ENCODE measurements around the gene RBMS3. TPM values are rescaled to one million over a fixed set of nuclear protein-coding genes. Genes with fewer than 3 reads are reported as not detected.

The RBMS3 gene
- total RNA-seq, 2 experiments from 2014 or later: 1.0 TPM; not detected in 1

- H3K79me2 ChIP-seq (ENCODE audit: insufficient read depth, low read depth, low read length): no peaks in the 10 kb centered on the region
- H3K4me1 ChIP-seq (ENCODE audit: insufficient read depth, low read length, poor library complexity, severe bottlenecking): no peaks in the 10 kb centered on the region
- no peaks in the 10 kb centered on the region for H3K9me3 ChIP-seq (ENCODE audit: low read length)
- no peaks in the 10 kb centered on the region for H4K20me1 ChIP-seq (ENCODE audit: insufficient read depth, low read length)
- no peak overlapping the region for H3K27ac ChIP-seq (ENCODE audit: low read depth, low read length, poor library complexity, severe bottlenecking)
- BruUV-seq (replicated peaks): no TSS peak
- ChIA-PET CTCF (ENCODE audit: unreplicated experiment) (no interaction called here), POLR2A (interaction anchor here (0.6 to 0.7 kb wide), 2 partner anchors 142 to 1460 kb away, joined by 3 to 4 read pairs; no protein-coding TSS in a partner anchor)
- H3K36me3 ChIP-seq (ENCODE audit: insufficient read depth, low read length): no peaks in the 10 kb centered on the region
- no peak for TF ChIP-seq CTCF (conservative IDR thresholded peaks at IDR 0.05; ENCODE audit: low read length)
- no peak for TF ChIP-seq EZH2phosphoT487 (IDR thresholded peaks at IDR 0.05; ENCODE audit: borderline replicate concordance, low read depth, low read length)
- no peak overlapping the region for H2AFZ ChIP-seq (ENCODE audit: low read length)
- H3K4me2 ChIP-seq (ENCODE audit: low read length): no peak overlapping the region
- no peak overlapping the region for H3K4me3 ChIP-seq (ENCODE audit: low read depth, low read length, poor library complexity, severe bottlenecking)
- H3K9me2 ChIP-seq (ENCODE audit: insufficient read depth, low read length): no peaks in the 10 kb centered on the region
- DNase-seq (ENCODE audit: low spot score): no peak
- intact Hi-C loops (cut with micrococcal nuclease; ENCODE audit: unreplicated experiment): no loop called here
Measured at GRCh38 chr3:29255854-29256696, 24.8 kb upstream of the RBMS3 start.

GRCh38 chr3:29258161-29258560 is 22.7 kb upstream of the RBMS3 start:
- ChIA-PET POLR2A (no interaction called here), CTCF (ENCODE audit: unreplicated experiment) (no interaction called here)
- no peak overlapping the region for H3K27ac ChIP-seq (ENCODE audit: low read depth, low read length, poor library complexity, severe bottlenecking)
- intact Hi-C loops (cut with micrococcal nuclease; ENCODE audit: unreplicated experiment): no loop called here
- no peaks in the 10 kb centered on the region for H3K36me3 ChIP-seq (ENCODE audit: insufficient read depth, low read length)
- no peaks in the 10 kb centered on the region for H3K9me3 ChIP-seq (ENCODE audit: low read length)
- no peak for DNase-seq (ENCODE audit: low spot score)
- no TSS peak for BruUV-seq (replicated peaks)
- H3K4me1 ChIP-seq (ENCODE audit: insufficient read depth, low read length, poor library complexity, severe bottlenecking): no peaks in the 10 kb centered on the region
- no peaks in the 10 kb centered on the region for H4K20me1 ChIP-seq (ENCODE audit: insufficient read depth, low read length)
- no peak overlapping the region for H3K4me2 ChIP-seq (ENCODE audit: low read length)
- H3K9me2 ChIP-seq (ENCODE audit: insufficient read depth, low read length): no peaks in the 10 kb centered on the region
- peak overlapping the region; percentile 17; the same call in 1 of the 2 replicates for H2AFZ ChIP-seq (ENCODE audit: low read length)
- H3K4me3 ChIP-seq (ENCODE audit: low read depth, low read length, poor library complexity, severe bottlenecking): no peak overlapping the region
- no peaks in the 10 kb centered on the region for H3K79me2 ChIP-seq (ENCODE audit: insufficient read depth, low read depth, low read length)
- no peak for TF ChIP-seq EZH2phosphoT487 (IDR thresholded peaks at IDR 0.05; ENCODE audit: borderline replicate concordance, low read depth, low read length)
- TF ChIP-seq CTCF (conservative IDR thresholded peaks at IDR 0.05; ENCODE audit: low read length): no peak

GRCh38 chr3:29261119-29261518 is 19.8 kb upstream of the RBMS3 start:
- CTCF ChIA-PET (ENCODE audit: unreplicated experiment): no interaction called here
- H3K4me3 ChIP-seq (ENCODE audit: low read depth, low read length, poor library complexity, severe bottlenecking): no peak overlapping the region
- no peak for TF ChIP-seq CTCF (conservative IDR thresholded peaks at IDR 0.05; ENCODE audit: low read length)
- no peak for TF ChIP-seq EZH2phosphoT487 (IDR thresholded peaks at IDR 0.05; ENCODE audit: borderline replicate concordance, low read depth, low read length)
- H3K9me3 ChIP-seq (ENCODE audit: low read length): no peaks in the 10 kb centered on the region
- H3K4me2 ChIP-seq (ENCODE audit: low read length): no peak overlapping the region
- H3K36me3 ChIP-seq (ENCODE audit: insufficient read depth, low read length): no peaks in the 10 kb centered on the region
- no peaks in the 10 kb centered on the region for H3K79me2 ChIP-seq (ENCODE audit: insufficient read depth, low read depth, low read length)
- no peak overlapping the region for H2AFZ ChIP-seq (ENCODE audit: low read length)
- no peaks in the 10 kb centered on the region for H4K20me1 ChIP-seq (ENCODE audit: insufficient read depth, low read length)
- intact Hi-C loops (cut with micrococcal nuclease; ENCODE audit: unreplicated experiment): no loop called here
- 0 out of 2 replicates have a peak, but pooled peaks cover 3% of the 10 kb centered on the region for H3K9me2 ChIP-seq (ENCODE audit: insufficient read depth, low read length)
- no peak for DNase-seq (ENCODE audit: low spot score)
- no peak overlapping the region for H3K27ac ChIP-seq (ENCODE audit: low read depth, low read length, poor library complexity, severe bottlenecking)
- POLR2A ChIA-PET: no interaction called here
- BruUV-seq (replicated peaks): no TSS peak
- no peaks in the 10 kb centered on the region for H3K4me1 ChIP-seq (ENCODE audit: insufficient read depth, low read length, poor library complexity, severe bottlenecking)

All from OCI-LY7 (cell line).